K562 (cell line): ENCODE results near the gene PLEKHH3. TPM values are rescaled to one million over a fixed set of nuclear protein-coding genes. Genes with fewer than 3 reads are reported as not detected.

Experiments used
- MYC ChIP-seq, 2 experiments: fragments of 250-450 bp in 1 of 2; sonication (Bioruptor Pico) in 1 of 2; IDR thresholded peaks; 2 replicates each; pipeline versions ENCODE4 v1.5.1 to v1.6.1; 2012 to 2021; ENCODE audit warnings: low read depth in 2 of 2, borderline replicate concordance in 1 of 2, improper control_type of control experiment in 1 of 2, low read length in 1 of 2, mild to moderate bottlenecking in 1 of 2, moderate library complexity in 1 of 2
- NR2C2 ChIP-seq, 2 experiments: fragments of 200-800 bp in 1 of 2; sonication (Bioruptor generic) in 1 of 2; sonication (generic) in 1 of 2; formaldehyde crosslinking in 1 of 2; IDR thresholded peaks; 2 replicates each; pipeline versions ENCODE4 v1.6.1 to v1.8.0; 2016 to 2022; ENCODE audit warnings: mild to moderate bottlenecking in 1 of 2, missing compliant biosample characterization in 1 of 2, missing genetic modification characterization in 1 of 2, missing genetic modification reagents in 1 of 2
- SMAD4 ChIP-seq: fragments of 250-450 bp; sonication (Bioruptor Pico); conservative IDR thresholded peaks from 2 replicates; pipeline ENCODE4 v1.8.0; 2021; ENCODE audit warnings: inconsistent platforms, mild to moderate bottlenecking, moderate library complexity
- TBP ChIP-seq: optimal IDR thresholded peaks from 2 replicates; pipeline ENCODE3; 2011; ENCODE audit warnings: low read depth, low read length, improper control_type of control experiment
- ZNF133 ChIP-seq: fragments of 250-450 bp; sonication (Bioruptor Pico); IDR thresholded peaks from 2 replicates; pipeline ENCODE4 v1.4.0; 2020; ENCODE audit warnings: mild to moderate bottlenecking
- polyA plus RNA-seq, 8 experiments: library from polyadenylated mRNA; depleted of rRNA in 4 of 8; stranded (reverse) in 5 of 8; unstranded in 3 of 8; fragments of >200 nt; fragmentation: Nextera tagmentation in 2 of 8; fragmentation: Illumina TruSeq in 1 of 8; extraction: Ambion mirVana in 2 of 8; extraction: Trizol in 1 of 8; gene quantifications; 2 replicates each; pipeline versions ENCODE4 v1.2.1 to v1.2.3, GENCODE V29; 2011 to 2014; ENCODE audit warnings: inconsistent platforms in 1 of 8, missing spikeins in 1 of 8
- total RNA-seq, 7 experiments: library from RNA; depleted of rRNA in 6 of 7; stranded (reverse); fragments of >200 nt in 6 of 7; fragmentation: Illumina TruSeq in 2 of 7; extraction: Trizol in 2 of 7; gene quantifications; 2 replicates each; pipeline versions ENCODE4 v1.2.1 to v1.2.3, GENCODE V29; 2011 to 2021; ENCODE audit warnings: low replicate concordance in 1 of 7
- TF ChIP-seq, protein P1 (sequence below): fragments of 250-450 bp; sonication (Bioruptor Pico); IDR thresholded peaks from 2 replicates; pipeline ENCODE4 v1.4.0; 2020

Gene PLEKHH3
- total and polyA plus RNA-seq, 9 of the 15 experiments (the other 6 are each of a cell fraction or from before 2014, with no cell fraction given): 0.58 to 34.5 (median 5.0) TPM

DNA sequence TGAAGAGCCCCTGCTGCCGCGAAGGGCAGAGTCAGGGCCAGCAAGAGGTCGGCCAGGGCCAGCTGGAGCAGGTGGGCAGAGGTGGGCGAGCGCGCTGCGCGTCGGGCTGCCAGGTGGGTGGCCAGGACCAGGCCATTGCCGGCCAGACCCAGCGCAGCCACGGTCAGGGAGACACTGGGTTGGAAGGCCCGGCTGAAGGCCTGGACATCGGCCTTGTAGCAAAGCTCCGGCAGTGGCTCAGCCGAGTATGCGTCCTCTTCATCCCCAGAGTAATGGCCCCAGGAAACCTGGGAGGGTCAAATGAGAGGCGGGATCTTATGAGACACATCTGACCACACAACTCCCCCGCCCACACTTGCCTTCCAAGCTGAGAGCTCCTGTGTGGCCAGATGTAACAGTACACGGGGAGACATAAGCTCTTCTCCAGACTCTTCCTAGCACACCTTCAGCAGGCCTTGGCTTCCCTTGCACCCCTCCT, 3.6 kb upstream of the PLEKHH3 start (continued):
- TF ChIP-seq, protein P1, sequence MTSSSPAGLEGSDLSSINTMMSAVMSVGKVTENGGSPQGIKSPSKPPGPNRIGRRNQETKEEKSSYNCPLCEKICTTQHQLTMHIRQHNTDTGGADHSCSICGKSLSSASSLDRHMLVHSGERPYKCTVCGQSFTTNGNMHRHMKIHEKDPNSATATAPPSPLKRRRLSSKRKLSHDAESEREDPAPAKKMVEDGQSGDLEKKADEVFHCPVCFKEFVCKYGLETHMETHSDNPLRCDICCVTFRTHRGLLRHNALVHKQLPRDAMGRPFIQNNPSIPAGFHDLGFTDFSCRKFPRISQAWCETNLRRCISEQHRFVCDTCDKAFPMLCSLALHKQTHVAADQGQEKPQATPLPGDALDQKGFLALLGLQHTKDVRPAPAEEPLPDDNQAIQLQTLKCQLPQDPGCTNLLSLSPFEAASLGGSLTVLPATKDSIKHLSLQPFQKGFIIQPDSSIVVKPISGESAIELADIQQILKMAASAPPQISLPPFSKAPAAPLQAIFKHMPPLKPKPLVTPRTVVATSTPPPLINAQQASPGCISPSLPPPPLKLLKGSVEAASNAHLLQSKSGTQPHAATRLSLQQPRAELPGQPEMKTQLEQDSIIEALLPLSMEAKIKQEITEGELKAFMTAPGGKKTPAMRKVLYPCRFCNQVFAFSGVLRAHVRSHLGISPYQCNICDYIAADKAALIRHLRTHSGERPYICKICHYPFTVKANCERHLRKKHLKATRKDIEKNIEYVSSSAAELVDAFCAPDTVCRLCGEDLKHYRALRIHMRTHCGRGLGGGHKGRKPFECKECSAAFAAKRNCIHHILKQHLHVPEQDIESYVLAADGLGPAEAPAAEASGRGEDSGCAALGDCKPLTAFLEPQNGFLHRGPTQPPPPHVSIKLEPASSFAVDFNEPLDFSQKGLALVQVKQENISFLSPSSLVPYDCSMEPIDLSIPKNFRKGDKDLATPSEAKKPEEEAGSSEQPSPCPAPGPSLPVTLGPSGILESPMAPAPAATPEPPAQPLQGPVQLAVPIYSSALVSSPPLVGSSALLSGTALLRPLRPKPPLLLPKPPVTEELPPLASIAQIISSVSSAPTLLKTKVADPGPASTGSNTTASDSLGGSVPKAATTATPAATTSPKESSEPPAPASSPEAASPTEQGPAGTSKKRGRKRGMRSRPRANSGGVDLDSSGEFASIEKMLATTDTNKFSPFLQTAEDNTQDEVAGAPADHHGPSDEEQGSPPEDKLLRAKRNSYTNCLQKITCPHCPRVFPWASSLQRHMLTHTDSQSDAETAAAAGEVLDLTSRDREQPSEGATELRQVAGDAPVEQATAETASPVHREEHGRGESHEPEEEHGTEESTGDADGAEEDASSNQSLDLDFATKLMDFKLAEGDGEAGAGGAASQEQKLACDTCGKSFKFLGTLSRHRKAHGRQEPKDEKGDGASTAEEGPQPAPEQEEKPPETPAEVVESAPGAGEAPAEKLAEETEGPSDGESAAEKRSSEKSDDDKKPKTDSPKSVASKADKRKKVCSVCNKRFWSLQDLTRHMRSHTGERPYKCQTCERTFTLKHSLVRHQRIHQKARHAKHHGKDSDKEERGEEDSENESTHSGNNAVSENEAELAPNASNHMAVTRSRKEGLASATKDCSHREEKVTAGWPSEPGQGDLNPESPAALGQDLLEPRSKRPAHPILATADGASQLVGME (CRISPR knock-in tag): 0 out of 2 replicates have a peak, but pooled peaks have one; percentile 49
- TF ChIP-seq NR2C2 (CRISPR knock-in tag; IDR thresholded peaks at IDR 0.05) (no peak), NR2C2 (tag; IDR thresholded peaks at IDR 0.05) (peak; percentile 20; the same call in 1 of the 2 replicates), TBP (peak; percentile 41), MYC (IDR thresholded peaks at IDR 0.05; ENCODE audit: low read depth, low read length) (no peak), MYC (CRISPR knock-in tag; IDR thresholded peaks at IDR 0.05; ENCODE audit: borderline replicate concordance, low read depth) (no peak), ZNF133 (CRISPR knock-in tag) (no peak), SMAD4 (CRISPR knock-in tag) (no peak)
